Ascending aorta (tissue), 2 donors: Measurements from ENCODE around the gene TRAF3. TPM values are rescaled to one million over a fixed set of nuclear protein-coding genes. Genes with fewer than 3 reads are reported as not detected.

Source experiments
- DNase-seq, 2 donors: peaks; one replicate each; pipeline ENCODE4 v3.0.0-alpha.2; 2019; ENCODE audit warnings: low spot score in 2 of 2
- H3K27ac ChIP-seq, 2 donors: fragments of 200-600 bp; sonication (generic); one replicate each; pipeline ENCODE4 v1.5.1; 2016 to 2017; ENCODE audit warnings: mild to moderate bottlenecking in 1 of 2
- H3K27me3 ChIP-seq: fragments of 200-600 bp; sonication (generic); one replicate; pipeline ENCODE4 v1.5.1; 2017
- H3K36me3 ChIP-seq, 2 donors: fragments of 200-600 bp; sonication (generic); one replicate each; pipeline ENCODE4 v1.5.1; 2016
- H3K4me1 ChIP-seq, 2 donors: fragments of 200-600 bp; sonication (generic); one replicate each; pipeline ENCODE4 v1.5.1; 2016 to 2017; ENCODE audit warnings: mild to moderate bottlenecking in 1 of 2
- H3K4me3 ChIP-seq, 2 donors: fragments of 200-600 bp; sonication (generic); one replicate each; pipeline ENCODE4 v1.5.1; 2016 to 2017; ENCODE audit warnings: mild to moderate bottlenecking in 1 of 2
- H3K9me3 ChIP-seq, 2 donors: fragments of 200-600 bp; sonication (generic); one replicate each; pipeline ENCODE4 v1.5.1; 2016
- CTCF ChIP-seq, 3 experiments: fragments of 200-600 bp in 2 of 3; fragments of 450-650 bp in 1 of 3; sonication (generic) in 2 of 3; IDR thresholded peaks; one replicate each; pipeline ENCODE4 v1.5.1; 2016 to 2019; ENCODE audit warnings: antibody characterized with exemption in 3 of 3, mild to moderate bottlenecking in 1 of 3, moderate library complexity in 1 of 3
- intact Hi-C: fragments of 100-400 bp; cut with DNase I; formaldehyde crosslinking; loops from one replicate; pipeline ENCODE4 v1.15.1; 2023
- total RNA-seq: library from RNA; depleted of rRNA; stranded (reverse); fragments of >200 nt; gene quantifications from one replicate; pipeline ENCODE4 v1.1.0, GENCODE V29; 2016

The TRAF3 gene
- total RNA-seq, 1 donor from 2014 or later = 12.2 TPM

- Histone ChIP-seq H3K4me3 (no peak overlapping the region), H3K36me3 (no peaks in the 10 kb centered on the region), H3K9me3 (no peaks in the 10 kb centered on the region), H3K4me1 (no peaks in the 10 kb centered on the region), H3K27ac (no peak overlapping the region), H3K27me3 (no peaks in the 10 kb centered on the region)
- no peak for DNase-seq
- intact Hi-C loops = no loop called here
- TF ChIP-seq CTCF (IDR thresholded peaks at IDR 0.05) = no peak
These were observed 4.3 kb upstream of the TRAF3 start for GRCh38 chr14:102772781-102773570.

- H3K27ac ChIP-seq = peak overlapping the region in 1 of 2 donors; percentile 1
- H3K4me1 ChIP-seq = peaks cover 0 to 8% of the 10 kb centered on the region in 2 donors
- TF ChIP-seq CTCF (IDR thresholded peaks at IDR 0.05) = peak; percentile 43 to 67 (median 54)
- no peaks in the 10 kb centered on the region for H3K36me3 ChIP-seq
- H3K9me3 ChIP-seq = no peaks in the 10 kb centered on the region
- intact Hi-C loops = loop anchor here (5.0 kb wide), 1 partner anchor 143 kb away; no protein-coding TSS in a partner anchor
- H3K27me3 ChIP-seq = no peaks in the 10 kb centered on the region
- no peak overlapping the region for H3K4me3 ChIP-seq
- DNase-seq = no peak
These were observed 2.7 kb upstream of the TRAF3 start for GRCh38 chr14:102774391-102775153.

GRCh38 chr14:102775855-102776760 is 1.1 kb upstream of the TRAF3 start:
- peaks cover 0 to 12% of the 10 kb centered on the region in 2 donors for H3K4me1 ChIP-seq
- no peaks in the 10 kb centered on the region for H3K27me3 ChIP-seq
- TF ChIP-seq CTCF (IDR thresholded peaks at IDR 0.05) = no peak
- peak overlapping the region; percentile 65 to 68 for H3K27ac ChIP-seq
- no peak for DNase-seq
- no peaks in the 10 kb centered on the region for H3K9me3 ChIP-seq
- intact Hi-C loops = loop anchor here (5.0 kb wide), 1 partner anchor 141 kb away; no protein-coding TSS in a partner anchor
- H3K36me3 ChIP-seq = no peaks in the 10 kb centered on the region
- H3K4me3 ChIP-seq = no peak overlapping the region

GRCh38 chr14:102777711-102778337 is 575 bp downstream of the TRAF3 start:
- peaks cover 0 to 12% of the 10 kb centered on the region in 2 donors for H3K4me1 ChIP-seq
- no peaks in the 10 kb centered on the region for H3K36me3 ChIP-seq
- DNase-seq = no peak
- H3K27me3 ChIP-seq = no peaks in the 10 kb centered on the region
- H3K9me3 ChIP-seq = no peaks in the 10 kb centered on the region
- TF ChIP-seq CTCF (IDR thresholded peaks at IDR 0.05) = no peak
- H3K27ac ChIP-seq = peak overlapping the region; percentile 79 to 96
- intact Hi-C loops = loop anchor here (5.0 kb wide), 1 partner anchor 139 kb away; no protein-coding TSS in a partner anchor
- peak overlapping the region; percentile 88 to 95 for H3K4me3 ChIP-seq
